HFFc6 (cell line): ENCODE results near the gene GCDH. TPM values are rescaled to one million over a fixed set of nuclear protein-coding genes. Genes with fewer than 3 reads are reported as not detected.

Experiments used
- DNase-seq: peaks from one replicate; pipeline ENCODE4 v3.0.0-alpha.2; 2018
- H3K27ac Mint-ChIP-seq: 2 replicates; pipeline ENCODE4 v1.8.0; 2020; ENCODE audit warnings: mild to moderate bottlenecking, mixed read lengths
- H3K27me3 Mint-ChIP-seq: 2 replicates; pipeline ENCODE4 v1.8.0; 2021; ENCODE audit warnings: mild to moderate bottlenecking, moderate library complexity, mixed read lengths; ENCODE audit not compliant: insufficient read depth
- H3K36me3 Mint-ChIP-seq: 2 replicates; pipeline ENCODE4 v1.8.0; 2021; ENCODE audit warnings: low read depth, mixed read lengths
- H3K4me1 Mint-ChIP-seq: 2 replicates; pipeline ENCODE4 v1.8.0; 2020; ENCODE audit warnings: low read depth, mixed read lengths
- H3K4me3 Mint-ChIP-seq: 2 replicates; pipeline ENCODE4 v1.8.0; 2020; ENCODE audit warnings: mild to moderate bottlenecking, moderate library complexity, mixed read lengths
- H3K9me3 Mint-ChIP-seq: 2 replicates; pipeline ENCODE4 v1.8.0; 2020; ENCODE audit warnings: mild to moderate bottlenecking, mixed read lengths
- CTCF ChIP-seq: fragments of 200-600 bp; sonication (generic); IDR thresholded peaks from 2 replicates; pipeline ENCODE4 v1.5.0; 2021; ENCODE audit warnings: antibody characterized with exemption, mild to moderate bottlenecking
- total RNA-seq, 6 experiments: library from RNA; stranded (reverse); fragmentation: NEBNext Ultra II Directional; extraction: Animal tissue kit (Norgen Biotek cat#: 25700); gene quantifications; 2 replicates in 1 of 6; 3 replicates in 5 of 6; pipeline ENCODE4 v1.2.3, GENCODE V29; 2021

Gene GCDH
- total RNA-seq, 6 experiments from 2014 or later = 20.6 to 24.6 (median 21.1) TPM

GRCh38 chr19:12864721-12865715 lies 25.9 kb upstream of the GCDH start:
- H3K27me3 Mint-ChIP-seq = peaks cover 2% of the 10 kb centered on the region
- H3K27ac Mint-ChIP-seq = no peak overlapping the region
- H3K4me1 Mint-ChIP-seq = no peaks in the 10 kb centered on the region
- DNase-seq = no peak
- H3K4me3 Mint-ChIP-seq = no peak overlapping the region
- no peaks in the 10 kb centered on the region for H3K36me3 Mint-ChIP-seq
- H3K9me3 Mint-ChIP-seq = no peaks in the 10 kb centered on the region
- TF ChIP-seq CTCF = no peak

- DNase-seq = no peak
- H3K4me3 Mint-ChIP-seq = no peak overlapping the region
- H3K4me1 Mint-ChIP-seq = no peaks in the 10 kb centered on the region
- H3K27me3 Mint-ChIP-seq = peaks cover 4% of the 10 kb centered on the region
- no peaks in the 10 kb centered on the region for H3K36me3 Mint-ChIP-seq
- no peaks in the 10 kb centered on the region for H3K9me3 Mint-ChIP-seq
- no peak overlapping the region for H3K27ac Mint-ChIP-seq
- TF ChIP-seq CTCF = no peak
These were observed 25.1 kb upstream of the GCDH start for GRCh38 chr19:12865746-12866415.

GRCh38 chr19:12866416-12867119 lies 24.4 kb upstream of the GCDH start:
- H3K9me3 Mint-ChIP-seq = no peaks in the 10 kb centered on the region
- no peak overlapping the region for H3K27ac Mint-ChIP-seq
- peaks cover 6% of the 10 kb centered on the region for H3K27me3 Mint-ChIP-seq
- TF ChIP-seq CTCF = no peak
- H3K4me1 Mint-ChIP-seq = no peaks in the 10 kb centered on the region
- no peaks in the 10 kb centered on the region for H3K36me3 Mint-ChIP-seq
- DNase-seq = no peak
- H3K4me3 Mint-ChIP-seq = no peak overlapping the region

GRCh38 chr19:12867120-12868099 lies 23.6 kb upstream of the GCDH start:
- DNase-seq = no peak
- H3K36me3 Mint-ChIP-seq = peaks cover 5% of the 10 kb centered on the region
- peaks cover 6% of the 10 kb centered on the region for H3K27me3 Mint-ChIP-seq
- H3K27ac Mint-ChIP-seq = no peak overlapping the region
- H3K9me3 Mint-ChIP-seq = peaks cover 4% of the 10 kb centered on the region; the same call in 1 of the 2 replicates
- H3K4me3 Mint-ChIP-seq = no peak overlapping the region
- no peaks in the 10 kb centered on the region for H3K4me1 Mint-ChIP-seq
- TF ChIP-seq CTCF = no peak
